Measurements from ENCODE around the gene HACD1. TPM values are rescaled to one million over a fixed set of nuclear protein-coding genes. Genes with fewer than 3 reads are reported as not detected.
A peak's percentile ranks its signal among the peaks of the same experiment; 100 is the strongest.
"Not testable (repeated sequence)": the region's sequence is repeated elsewhere in the genome, so short reads cannot be mapped to it uniquely, and the experiment has no call there.

The HACD1 gene
- total and polyA plus RNA-seq, 2 of the 4 experiments (the other 2 are of a cell fraction), result 10.0 to 24.9 TPM

GRCh38 chr10:17588420-17588819 lies 28.8 kb downstream of the HACD1 start:
- H3K56ac ChIP-seq (ENCODE audit: extremely low read depth, insufficient read depth, low read length), result no peak overlapping the region
- H2BK120ac ChIP-seq (ENCODE audit: low read depth, low read length), result no peak overlapping the region
- ChIA-PET CTCF (no interaction called here), POLR2A (ENCODE audit: unreplicated experiment) (no interaction called here)
- BruUV-seq (replicated peaks), result no TSS peak
- H3K27me3 ChIP-seq (ENCODE audit: control insufficient read depth, insufficient read depth, low read length), result no peaks in the 10 kb centered on the region
- no peak overlapping the region for H3K23ac ChIP-seq (ENCODE audit: low read depth, low read length)
- H3K79me1 ChIP-seq (ENCODE audit: low read depth in 1 of 2, low read length in 2 of 2), result no peaks in the 10 kb centered on the region
- no peak overlapping the region for H3K4me3 ChIP-seq (ENCODE audit: insufficient read depth, low read depth, low read length)
- H3K27ac ChIP-seq (ENCODE audit: insufficient read depth, low read length), result no peak overlapping the region
- no peak overlapping the region for H3K18ac ChIP-seq (ENCODE audit: low read depth, low read length)
- peaks cover 4% of the 10 kb centered on the region for H3K36me3 ChIP-seq (ENCODE audit: control insufficient read depth, insufficient read depth, low read length)
- H2BK15ac ChIP-seq (ENCODE audit: low read depth, low read length), result no peak overlapping the region
- H3K9ac ChIP-seq (ENCODE audit: low read depth, low read length), result no peak overlapping the region
- no peak overlapping the region for H2AK9ac ChIP-seq (replicated peaks; ENCODE audit: low read depth, low read length, poor library complexity)
- H2AK5ac ChIP-seq (ENCODE audit: low read depth, low read length), result no peak overlapping the region
- H2AFZ ChIP-seq (replicated peaks; ENCODE audit: low read length, poor library complexity), result no peak overlapping the region
- no peak overlapping the region for H3K14ac ChIP-seq (replicated peaks; ENCODE audit: low read depth, low read length)
- intact Hi-C loops (cut with micrococcal nuclease), result no loop called here
- no peak for TF ChIP-seq CEBPB (IDR thresholded peaks at IDR 0.05; ENCODE audit: low read depth, low read length)
- no peak for TF ChIP-seq MAFK (IDR thresholded peaks at IDR 0.05; ENCODE audit: low read depth, low read length)
- no peak for TF ChIP-seq RAD21 (IDR thresholded peaks at IDR 0.05; ENCODE audit: low read length)
- H3K4me2 ChIP-seq (ENCODE audit: low read depth, low read length), result no peak overlapping the region
- no peak overlapping the region for H2BK5ac ChIP-seq (ENCODE audit: low read depth, low read length, poor library complexity, severe bottlenecking)
- no peaks in the 10 kb centered on the region for H4K20me1 ChIP-seq (ENCODE audit: insufficient read depth, low read length)
- no peak overlapping the region for H4K5ac ChIP-seq (ENCODE audit: low read depth, low read length)
- no peaks in the 10 kb centered on the region for H3K9me1 ChIP-seq (ENCODE audit: insufficient read depth, low read length)
- WGBS, 2 experiments (ENCODE audit: extremely low coverage in 2 of 2, insufficient read length in 1 of 2), result no CpG with 5 or more reads among the region's 2 CpGs
- dilution Hi-C loops (cut with HindIII; ENCODE audit: low sequenced_read_pairs, unreplicated experiment), result no loop called here
- in situ Hi-C loops (cut with MboI; ENCODE audit: low sequenced_read_pairs), result no loop called here
- no peak overlapping the region for H2BK20ac ChIP-seq (ENCODE audit: low read depth, low read length)
- no peaks in the 10 kb centered on the region for H3K9me3 ChIP-seq (ENCODE audit: control insufficient read depth, insufficient read depth, low read length)
- H4K8ac ChIP-seq (ENCODE audit: low read depth in 2 of 2, low read length in 2 of 2), result no peak overlapping the region
- ATAC-seq (ENCODE audit: low read depth), result no peak
- DNase-seq, result no peak
- no peak overlapping the region for H3K4ac ChIP-seq (ENCODE audit: low read depth, low read length)
- H4K91ac ChIP-seq (ENCODE audit: insufficient read depth, low read depth, low read length), result no peak overlapping the region
- peaks cover 3% of the 10 kb centered on the region; the same call in 1 of the 2 replicates for H3K4me1 ChIP-seq (ENCODE audit: control insufficient read depth, insufficient read depth, low read length)

- H2AFZ ChIP-seq (replicated peaks; ENCODE audit: low read length, poor library complexity); ATAC-seq (ENCODE audit: low read depth); H2BK120ac ChIP-seq (ENCODE audit: low read depth, low read length); H3K4me2 ChIP-seq (ENCODE audit: low read depth, low read length); intact Hi-C loops (cut with micrococcal nuclease); H2AK5ac ChIP-seq (ENCODE audit: low read depth, low read length); BruUV-seq (replicated peaks); H3K56ac ChIP-seq (ENCODE audit: extremely low read depth, insufficient read depth, low read length); H4K91ac ChIP-seq (ENCODE audit: insufficient read depth, low read depth, low read length); H3K4me3 ChIP-seq (ENCODE audit: insufficient read depth, low read depth, low read length); H3K27ac ChIP-seq (ENCODE audit: insufficient read depth, low read length); H3K27me3 ChIP-seq (ENCODE audit: control insufficient read depth, insufficient read depth, low read length); H3K36me3 ChIP-seq (ENCODE audit: control insufficient read depth, insufficient read depth, low read length); H3K18ac ChIP-seq (ENCODE audit: low read depth, low read length); POLR2A ChIA-PET (ENCODE audit: unreplicated experiment); H4K20me1 ChIP-seq (ENCODE audit: insufficient read depth, low read length); CTCF ChIA-PET; in situ Hi-C loops (cut with MboI; ENCODE audit: low sequenced_read_pairs); H2BK20ac ChIP-seq (ENCODE audit: low read depth, low read length); H3K79me1 ChIP-seq (ENCODE audit: low read depth in 1 of 2, low read length in 2 of 2); H3K23ac ChIP-seq (ENCODE audit: low read depth, low read length); H3K4me1 ChIP-seq (ENCODE audit: control insufficient read depth, insufficient read depth, low read length); dilution Hi-C loops (cut with HindIII; ENCODE audit: low sequenced_read_pairs, unreplicated experiment); H2BK15ac ChIP-seq (ENCODE audit: low read depth, low read length); H3K9ac ChIP-seq (ENCODE audit: low read depth, low read length); H2BK5ac ChIP-seq (ENCODE audit: low read depth, low read length, poor library complexity, severe bottlenecking); H2AK9ac ChIP-seq (replicated peaks; ENCODE audit: low read depth, low read length, poor library complexity); H3K14ac ChIP-seq (replicated peaks; ENCODE audit: low read depth, low read length); H4K8ac ChIP-seq (ENCODE audit: low read depth in 2 of 2, low read length in 2 of 2); H3K9me1 ChIP-seq (ENCODE audit: insufficient read depth, low read length); DNase-seq; H4K5ac ChIP-seq (ENCODE audit: low read depth, low read length); H3K9me3 ChIP-seq (ENCODE audit: control insufficient read depth, insufficient read depth, low read length): not testable (repeated sequence)
- peak overlapping the region; percentile 16; the same call in 1 of the 2 replicates for H3K4ac ChIP-seq (ENCODE audit: low read depth, low read length)
- WGBS, 2 experiments (ENCODE audit: extremely low coverage in 2 of 2, insufficient read length in 1 of 2), result 90% methylated on average over 3 of the region's 6 CpGs; no CpG with 5 or more reads in 1 of the 2 experiments
These were observed 29.9 kb downstream of the HACD1 start for GRCh38 chr10:17587321-17587720.

All from IMR-90 (cell line).